ENCODE data around the gene RHOA.
"Not testable (repeated sequence)": the region's sequence is repeated elsewhere in the genome, so short reads cannot be mapped to it uniquely, and the experiment has no call there.

The RHOA gene

GRCh38 chr3:49410846-49411534 lies 786 bp downstream of the RHOA start:
- DNase-seq, result no peak

GRCh38 chr3:49410066-49410845 lies 1.5 kb downstream of the RHOA start:
- no peak for DNase-seq

- no peak for DNase-seq
Observed at GRCh38 chr3:49406571-49407565, 4.9 kb downstream of the RHOA start.

GRCh38 chr3:49405570-49405969 lies 6.2 kb downstream of the RHOA start:
- not testable (repeated sequence) for DNase-seq

GRCh38 chr3:49403891-49404290 lies 7.9 kb downstream of the RHOA start:
- no peak for DNase-seq

GRCh38 chr3:49401766-49402165 lies 10.0 kb downstream of the RHOA start:
- DNase-seq, result no peak

GRCh38 chr3:49399461-49399860 lies 12.3 kb downstream of the RHOA start:
- no peak for DNase-seq

GRCh38 chr3:49397470-49397869 lies 14.3 kb downstream of the RHOA start:
- DNase-seq, result no peak

GRCh38 chr3:49391310-49391709 lies 20.5 kb downstream of the RHOA start:
- not testable (repeated sequence) for DNase-seq

- DNase-seq, result no peak
Observed at GRCh38 chr3:49389297-49389696, 22.5 kb downstream of the RHOA start.

GRCh38 chr3:49388289-49388820 lies 23.4 kb downstream of the RHOA start:
- no peak for DNase-seq

- no peak for DNase-seq
Observed at GRCh38 chr3:49387721-49388120, 24.1 kb downstream of the RHOA start.

GRCh38 chr3:49386056-49386756 lies 25.6 kb downstream of the RHOA start:
- DNase-seq, result no peak

GRCh38 chr3:49385617-49386016 lies 26.2 kb downstream of the RHOA start:
- no peak for DNase-seq

- no peak for DNase-seq
Observed at GRCh38 chr3:49383387-49383786, 28.4 kb downstream of the RHOA start.

- no peak for DNase-seq
Observed at GRCh38 chr3:49378249-49378895, 33.4 kb downstream of the RHOA start.

- DNase-seq, result peak; percentile 72
Observed at GRCh38 chr3:49377483-49377882, 34.3 kb downstream of the RHOA start.

GRCh38 chr3:49371946-49372345 lies 39.8 kb downstream of the RHOA start:
- DNase-seq, result no peak

GRCh38 chr3:49370585-49371290 lies 41.0 kb downstream of the RHOA start:
- DNase-seq, result no peak

GRCh38 chr3:49362561-49362960 lies 49.2 kb downstream of the RHOA start:
- DNase-seq, result no peak

GRCh38 chr3:49359623-49360022 lies 52.2 kb downstream of the RHOA start:
- no peak for DNase-seq
